Spleen (tissue), 11 donors: ENCODE measurements around the gene EYA2. TPM values are rescaled to one million over a fixed set of nuclear protein-coding genes. Genes with fewer than 3 reads are reported as not detected.

ENCODE experiments used
- DNase-seq: peaks from one replicate; pipeline ENCODE4 v3.0.0-alpha.2; 2020
- H3K27ac ChIP-seq, 8 donors: fragments of 200-600 bp; sonication (generic) in 7 of 8; 1 replicate in 4 of 8; 2 replicates in 4 of 8; pipeline versions ENCODE4 v1.5.0 to v1.8.0; 2016 to 2021; ENCODE audit warnings: inconsistent platforms in 4 of 8, mild to moderate bottlenecking in 4 of 8, moderate library complexity in 1 of 8
- H3K27me3 ChIP-seq, 7 donors: fragments of 200-600 bp; sonication (generic) in 6 of 7; replicated peaks in 1 of 7; 1 replicate in 4 of 7; 2 replicates in 3 of 7; pipeline versions ENCODE4 v1.5.0 to v1.8.0; 2016 to 2021; ENCODE audit warnings: inconsistent platforms in 3 of 7, mild to moderate bottlenecking in 1 of 7
- H3K36me3 ChIP-seq, 6 donors: fragments of 200-600 bp; sonication (generic) in 5 of 6; 1 replicate in 4 of 6; 2 replicates in 2 of 6; pipeline versions ENCODE4 v1.5.0 to v1.8.0; 2016 to 2021; ENCODE audit warnings: inconsistent platforms in 2 of 6
- H3K4me1 ChIP-seq, 6 donors: fragments of 200-600 bp; sonication (generic) in 5 of 6; 1 replicate in 3 of 6; 2 replicates in 3 of 6; pipeline versions ENCODE4 v1.5.0 to v1.8.0; 2016 to 2021; ENCODE audit warnings: inconsistent platforms in 3 of 6
- H3K4me3 ChIP-seq, 8 donors: fragments of 200-600 bp; sonication (generic) in 7 of 8; 1 replicate in 4 of 8; 2 replicates in 4 of 8; pipeline versions ENCODE4 v1.5.0 to v1.8.0; 2016 to 2021; ENCODE audit warnings: inconsistent platforms in 4 of 8, mild to moderate bottlenecking in 4 of 8, moderate library complexity in 2 of 8
- H3K9me3 ChIP-seq, 8 donors: fragments of 200-600 bp; sonication (generic) in 7 of 8; 1 replicate in 4 of 8; 2 replicates in 4 of 8; pipeline versions ENCODE4 v1.5.0 to v1.8.0; 2016 to 2021; ENCODE audit warnings: inconsistent platforms in 4 of 8
- CTCF ChIP-seq, 11 experiments: fragments of 200-600 bp in 7 of 11; fragments of 450-650 bp in 4 of 11; sonication (generic) in 4 of 11; IDR thresholded peaks in 8 of 11; conservative IDR thresholded peaks in 3 of 11; 1 replicate in 7 of 11; 2 replicates in 4 of 11; pipeline versions ENCODE4 v1.4.0 to v1.8.0; 2016 to 2021; ENCODE audit warnings: antibody characterized with exemption in 11 of 11, inconsistent platforms in 4 of 11, mild to moderate bottlenecking in 1 of 11
- POLR2A ChIP-seq, 3 donors: fragments of 450-650 bp; IDR thresholded peaks; one replicate each; pipeline ENCODE4 v1.5.1; 2017; ENCODE audit warnings: antibody characterized with exemption in 3 of 3, mild to moderate bottlenecking in 1 of 3
- POLR2AphosphoS5 ChIP-seq, 3 donors: sonication (generic); formaldehyde crosslinking; IDR thresholded peaks; one replicate each; pipeline ENCODE4 v1.5.1; 2017; ENCODE audit warnings: antibody characterized with exemption in 3 of 3
- WGBS, 5 donors: extraction: QIAGEN DNeasy Blood & Tissue Kit in 3 of 5; methylation state at CpG; one replicate each; pipeline versions ENCODE4 v1.1.5 to v1.1.7; 2013 to 2018; 5-methylcytosine and 5-hydroxymethylcytosine counted together
- intact Hi-C: fragments of 100-400 bp; cut with DNase I; formaldehyde crosslinking; loops from one replicate; pipeline ENCODE4 v1.15.0; 2023; ENCODE audit warnings: low total_unique reads
- polyA plus RNA-seq, 3 donors: library from polyadenylated mRNA; stranded (reverse); fragments of 200-250 nt; gene quantifications; one replicate each; pipeline ENCODE4 v1.2.1, GENCODE V29; 2013
- total RNA-seq, 7 donors: library from RNA; depleted of rRNA in 3 of 7; stranded (reverse); fragments of >200 nt in 3 of 7; fragmentation: NEBNext Ultra II Directional in 4 of 7; extraction: Animal tissue kit (Norgen Biotek cat#: 25700) in 4 of 7; gene quantifications; one replicate each; pipeline versions ENCODE4 v1.1.0 to v1.2.1, GENCODE V29; 2016 to 2021
- donor health status: healthy with polysubstance abuse.
- donor health status: DM: no; HTN: no; CAD: no; lungs with moderate emphysema.
- donor health status: DM: no; HTN: no; CAD: no.
- donor health status: Bipolar disorder and iron deficiency.
- donor health status: healthy.
- donor health status: DM: no; HTN: no; CAD: no.
- donor health status: DM: yes; HTN: yes; CAD: no.

Gene EYA2
- total and polyA plus RNA-seq, 10 donors: 0.26 to 0.76 (median 0.51) TPM; not detected in 1

DNA sequence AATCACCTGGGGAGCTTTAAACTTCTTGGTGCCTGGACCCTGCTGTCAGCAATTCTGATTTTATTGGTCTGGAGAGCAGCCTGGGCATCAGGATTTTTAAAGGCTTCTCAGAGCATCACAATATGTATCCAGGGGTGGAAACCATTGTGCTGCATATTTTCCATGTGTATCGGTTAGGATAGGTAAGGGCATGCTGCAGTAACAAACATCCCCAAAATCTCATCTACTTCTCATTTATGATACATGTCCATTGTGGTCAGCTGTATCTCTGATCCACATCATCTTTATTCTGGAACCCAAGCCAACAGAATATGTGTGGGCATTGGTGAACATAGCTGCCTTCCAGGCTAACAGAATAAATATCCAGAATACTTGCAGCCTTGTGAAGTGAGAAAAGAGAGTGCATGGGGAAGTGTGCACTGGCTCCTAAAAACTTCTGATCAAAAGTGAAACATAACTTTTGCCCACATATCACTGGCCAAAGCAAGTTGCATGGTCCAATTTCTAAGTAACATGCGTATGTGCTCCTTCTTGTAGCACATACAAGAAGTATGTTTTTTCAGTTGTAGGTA lies 246.8 kb downstream of the EYA2 start:
- intact Hi-C loops: no loop called here
- Histone ChIP-seq H3K36me3 (no peaks in the 10 kb centered on the region), H3K4me1 (peaks cover 0 to 8% (median 0%) of the 10 kb centered on the region in 6 donors), H3K27ac (no peak overlapping the region), H3K9me3 (peaks cover 0 to 12% (median 6%) of the 10 kb centered on the region in 8 donors), H3K27me3 (peaks cover 0 to 4% (median 0%) of the 10 kb centered on the region in 7 donors), H3K4me3 (no peak overlapping the region)
- no peak for DNase-seq
- WGBS, 5 donors: 92 to 98% (median 95%) methylated on average over 2 of the region's 2 CpGs
- TF ChIP-seq POLR2A (IDR thresholded peaks at IDR 0.05): no peak
- no peak for TF ChIP-seq POLR2AphosphoS5 (IDR thresholded peaks at IDR 0.05)

- peaks cover 0 to 8% (median 0%) of the 10 kb centered on the region in 6 donors for H3K4me1 ChIP-seq
- TF ChIP-seq CTCF (IDR thresholded peaks at IDR 0.05 in 8 of 11, conservative IDR thresholded peaks at IDR 0.05 in 3 of 11): no peak
- no peaks in the 10 kb centered on the region for H3K36me3 ChIP-seq
- 76 to 86% (median 78%) methylated on average over 5 of the region's 5 CpGs for WGBS, 5 donors
- H3K27me3 ChIP-seq: peaks cover 0 to 4% (median 0%) of the 10 kb centered on the region in 7 donors
- H3K27ac ChIP-seq: no peak overlapping the region
- intact Hi-C loops: no loop called here
- no peak for DNase-seq
- H3K4me3 ChIP-seq: no peak overlapping the region
- peaks cover 0 to 12% (median 6%) of the 10 kb centered on the region in 8 donors for H3K9me3 ChIP-seq
These were observed 247.5 kb downstream of the EYA2 start for GRCh38 chr20:47141941-47142773.

DNA sequence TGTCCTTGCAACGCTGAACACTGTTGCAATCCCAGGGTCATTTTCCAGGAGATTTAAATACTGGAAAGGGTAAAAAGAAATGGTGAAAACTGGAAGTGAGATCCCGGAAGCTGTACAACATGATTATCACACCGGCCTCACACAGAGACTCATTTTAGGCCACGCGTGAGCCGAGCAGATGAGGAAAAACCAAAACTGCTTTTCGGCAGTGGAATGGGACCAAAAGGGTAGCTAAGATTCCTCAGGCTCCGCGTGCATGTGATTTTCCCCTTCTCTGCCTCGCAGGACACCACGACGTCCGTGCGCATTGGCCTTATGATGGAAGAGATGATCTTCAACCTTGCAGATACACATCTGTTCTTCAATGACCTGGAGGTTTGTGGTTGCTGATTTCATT lies 248.1 kb downstream of the EYA2 start:
- H3K9me3 ChIP-seq: peaks cover 0 to 12% (median 6%) of the 10 kb centered on the region in 8 donors
- H3K4me1 ChIP-seq: peaks cover 0 to 8% (median 0%) of the 10 kb centered on the region in 6 donors
- WGBS, 5 donors: 86 to 95% (median 91%) methylated on average over 14 of the region's 14 CpGs
- H3K4me3 ChIP-seq: no peak overlapping the region
- DNase-seq: no peak
- TF ChIP-seq CTCF (IDR thresholded peaks at IDR 0.05 in 8 of 11, conservative IDR thresholded peaks at IDR 0.05 in 3 of 11): no peak
- no peak for TF ChIP-seq POLR2AphosphoS5 (IDR thresholded peaks at IDR 0.05)
- no peak for TF ChIP-seq POLR2A (IDR thresholded peaks at IDR 0.05)
- peak overlapping the region in 1 of 8 donors; percentile 75 for H3K27ac ChIP-seq
- no peaks in the 10 kb centered on the region for H3K36me3 ChIP-seq
- intact Hi-C loops: no loop called here
- no peaks in the 10 kb centered on the region for H3K27me3 ChIP-seq

DNA sequence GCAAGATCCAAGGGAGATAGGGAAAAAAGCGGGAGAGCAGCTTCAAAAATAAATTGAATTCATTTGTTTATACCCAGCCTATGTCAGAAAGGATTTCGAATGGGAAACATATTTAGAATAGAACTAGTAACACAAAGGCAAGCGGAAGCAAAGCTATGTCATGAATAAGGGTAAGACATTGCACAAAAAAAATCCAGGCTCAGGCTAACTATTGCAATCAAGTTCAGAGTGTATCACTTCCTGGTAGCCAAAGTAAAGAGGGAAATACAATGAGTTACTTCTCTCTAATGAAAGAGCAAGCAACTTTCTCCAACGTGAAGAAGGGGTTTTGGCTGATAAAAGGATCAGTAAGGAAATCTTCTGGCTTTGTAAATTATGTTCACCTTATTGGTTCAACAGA lies 249.0 kb downstream of the EYA2 start:
- Histone ChIP-seq H3K4me1 (peaks cover 0 to 8% (median 0%) of the 10 kb centered on the region in 6 donors), H3K27me3 (no peaks in the 10 kb centered on the region), H3K36me3 (no peaks in the 10 kb centered on the region), H3K27ac (peak overlapping the region in 4 of 8 donors; percentile 9 to 75 (median 61)), H3K9me3 (peaks cover 0 to 12% (median 6%) of the 10 kb centered on the region in 8 donors), H3K4me3 (no peak overlapping the region)
- TF ChIP-seq CTCF (IDR thresholded peaks at IDR 0.05 in 8 of 11, conservative IDR thresholded peaks at IDR 0.05 in 3 of 11) (no peak), POLR2A (IDR thresholded peaks at IDR 0.05) (no peak), POLR2AphosphoS5 (IDR thresholded peaks at IDR 0.05) (no peak)
- intact Hi-C loops: no loop called here
- 56 to 78% (median 64%) methylated on average over 4 of the region's 4 CpGs for WGBS, 5 donors
- no peak for DNase-seq
